COR-L47 (cell line): Measurements from ENCODE around the gene FLYWCH1.
A peak's percentile ranks its signal among the peaks of the same experiment; 100 is the strongest.

Experiments used
- DNase-seq: peaks from one replicate; lab custom pipeline; 2025; lab: John Stamatoyannopoulos, UW

Gene FLYWCH1, protein sequence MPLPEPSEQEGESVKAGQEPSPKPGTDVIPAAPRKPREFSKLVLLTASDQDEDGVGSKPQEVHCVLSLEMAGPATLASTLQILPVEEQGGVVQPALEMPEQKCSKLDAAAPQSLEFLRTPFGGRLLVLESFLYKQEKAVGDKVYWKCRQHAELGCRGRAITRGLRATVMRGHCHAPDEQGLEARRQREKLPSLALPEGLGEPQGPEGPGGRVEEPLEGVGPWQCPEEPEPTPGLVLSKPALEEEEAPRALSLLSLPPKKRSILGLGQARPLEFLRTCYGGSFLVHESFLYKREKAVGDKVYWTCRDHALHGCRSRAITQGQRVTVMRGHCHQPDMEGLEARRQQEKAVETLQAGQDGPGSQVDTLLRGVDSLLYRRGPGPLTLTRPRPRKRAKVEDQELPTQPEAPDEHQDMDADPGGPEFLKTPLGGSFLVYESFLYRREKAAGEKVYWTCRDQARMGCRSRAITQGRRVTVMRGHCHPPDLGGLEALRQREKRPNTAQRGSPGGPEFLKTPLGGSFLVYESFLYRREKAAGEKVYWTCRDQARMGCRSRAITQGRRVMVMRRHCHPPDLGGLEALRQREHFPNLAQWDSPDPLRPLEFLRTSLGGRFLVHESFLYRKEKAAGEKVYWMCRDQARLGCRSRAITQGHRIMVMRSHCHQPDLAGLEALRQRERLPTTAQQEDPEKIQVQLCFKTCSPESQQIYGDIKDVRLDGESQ

GRCh38 chr16:2911638-2912329 is at the start of gene FLYWCH1:
TSS of gene FLYWCH1 (plus strand) at chr16:2911931. CDS start at chr16:2929686, 17,755 bp downstream.
- DNase-seq, result peak; percentile 98

- DNase-seq, result no peak
Observed at GRCh38 chr16:2865651-2866050, 46.1 kb upstream of the FLYWCH1 start.

GRCh38 chr16:2866431-2866830 is 45.3 kb upstream of the FLYWCH1 start:
- no peak for DNase-seq

- DNase-seq, result no peak
Observed at GRCh38 chr16:2867661-2867986, 44.1 kb upstream of the FLYWCH1 start.

- peak; percentile 82 for DNase-seq
Observed at GRCh38 chr16:2867987-2868789, 43.5 kb upstream of the FLYWCH1 start.

DNA sequence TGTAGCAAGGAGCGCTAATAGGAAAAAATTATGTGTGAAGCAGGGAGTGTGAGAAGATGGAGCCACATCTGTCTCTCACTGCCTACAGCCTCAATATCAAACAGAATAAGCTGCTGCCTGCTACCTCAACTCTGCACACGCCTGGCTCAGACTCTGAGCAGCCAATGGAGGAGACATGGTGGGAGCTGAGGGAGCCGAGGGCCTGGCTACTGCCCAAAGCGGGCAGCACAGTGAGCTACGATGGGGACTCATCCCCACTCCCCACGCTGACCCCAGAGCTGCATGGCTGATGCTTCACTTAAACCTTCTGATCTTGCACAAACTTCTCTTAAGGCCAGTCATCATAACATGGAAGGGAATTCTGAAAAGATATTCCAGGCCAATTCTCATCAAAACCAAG is 39.8 kb upstream of the FLYWCH1 start:
- DNase-seq, result no peak

DNA sequence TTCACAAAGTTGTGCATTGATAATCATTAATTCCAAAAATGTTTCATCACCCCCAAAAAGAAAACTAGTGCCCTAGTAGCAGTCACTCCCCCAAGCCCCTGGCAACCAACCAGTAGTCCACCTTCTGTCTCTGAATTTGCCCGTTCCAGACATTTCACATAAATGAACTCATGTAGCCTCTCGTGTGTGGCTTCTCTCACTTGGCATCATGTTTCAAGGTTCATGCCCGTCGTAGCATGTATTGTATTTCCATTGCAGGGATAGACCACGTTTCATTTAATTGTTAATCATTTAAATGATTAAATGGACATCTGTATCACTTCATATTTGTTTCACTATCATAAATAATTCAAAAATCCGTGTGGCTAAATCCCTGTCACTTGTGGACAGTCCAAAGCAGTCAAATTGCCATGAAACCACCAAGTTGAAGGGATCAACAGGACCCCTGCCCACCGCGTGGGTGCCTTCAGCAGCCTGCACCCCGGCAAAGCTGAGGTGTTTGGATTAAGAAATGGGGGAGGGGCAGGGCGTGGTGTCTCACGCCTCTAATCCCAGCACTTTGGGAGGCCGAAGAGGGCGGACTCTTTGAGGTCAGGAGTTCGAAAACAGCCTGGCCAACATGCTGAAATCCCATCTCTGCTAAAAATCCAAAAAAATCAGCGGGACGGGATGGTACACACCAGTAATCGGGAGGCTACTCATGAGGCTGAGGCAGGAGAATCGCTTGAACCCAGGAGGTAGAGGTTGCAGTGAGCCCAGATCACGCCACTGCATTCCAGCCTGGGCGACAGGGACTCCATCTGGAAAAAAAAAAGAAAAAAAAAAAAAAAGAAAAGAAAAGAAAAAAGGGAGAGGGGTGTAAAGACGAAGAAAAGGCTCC is 37.5 kb upstream of the FLYWCH1 start:
- DNase-seq, result no peak

GRCh38 chr16:2874912-2875362 is 36.8 kb upstream of the FLYWCH1 start:
- DNase-seq, result peak; percentile 58

DNA sequence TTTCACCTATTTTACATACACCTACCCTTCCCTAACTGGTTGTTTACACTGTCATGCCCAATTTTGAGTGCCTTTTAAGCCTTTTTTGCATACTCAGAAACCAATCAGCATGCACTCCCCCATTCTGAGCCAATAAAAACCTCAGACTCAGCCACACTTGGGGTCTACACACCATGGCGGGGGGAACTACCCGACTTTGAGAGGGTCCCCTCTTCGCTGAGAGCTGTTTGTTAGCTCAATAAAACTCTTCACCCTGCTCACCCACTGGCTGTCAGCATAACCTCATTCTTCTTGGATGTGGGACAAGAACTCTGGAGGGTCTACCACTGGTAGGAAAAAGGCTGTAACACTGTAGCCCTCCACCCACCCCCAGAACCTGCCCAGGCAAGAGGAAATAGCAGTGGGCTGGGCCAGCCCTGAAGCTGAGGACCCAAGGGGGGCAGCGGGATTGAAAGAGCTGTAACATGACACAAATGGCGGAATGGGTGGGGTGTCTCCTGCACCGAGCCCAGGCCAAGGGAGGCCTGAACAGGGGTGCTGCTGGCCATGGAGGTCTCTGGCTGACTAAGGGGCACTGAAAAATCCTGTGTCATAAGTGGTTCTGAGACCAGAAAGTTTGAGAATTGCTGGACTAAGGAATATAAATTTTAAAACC is 31.8 kb upstream of the FLYWCH1 start:
- DNase-seq, result no peak

DNA sequence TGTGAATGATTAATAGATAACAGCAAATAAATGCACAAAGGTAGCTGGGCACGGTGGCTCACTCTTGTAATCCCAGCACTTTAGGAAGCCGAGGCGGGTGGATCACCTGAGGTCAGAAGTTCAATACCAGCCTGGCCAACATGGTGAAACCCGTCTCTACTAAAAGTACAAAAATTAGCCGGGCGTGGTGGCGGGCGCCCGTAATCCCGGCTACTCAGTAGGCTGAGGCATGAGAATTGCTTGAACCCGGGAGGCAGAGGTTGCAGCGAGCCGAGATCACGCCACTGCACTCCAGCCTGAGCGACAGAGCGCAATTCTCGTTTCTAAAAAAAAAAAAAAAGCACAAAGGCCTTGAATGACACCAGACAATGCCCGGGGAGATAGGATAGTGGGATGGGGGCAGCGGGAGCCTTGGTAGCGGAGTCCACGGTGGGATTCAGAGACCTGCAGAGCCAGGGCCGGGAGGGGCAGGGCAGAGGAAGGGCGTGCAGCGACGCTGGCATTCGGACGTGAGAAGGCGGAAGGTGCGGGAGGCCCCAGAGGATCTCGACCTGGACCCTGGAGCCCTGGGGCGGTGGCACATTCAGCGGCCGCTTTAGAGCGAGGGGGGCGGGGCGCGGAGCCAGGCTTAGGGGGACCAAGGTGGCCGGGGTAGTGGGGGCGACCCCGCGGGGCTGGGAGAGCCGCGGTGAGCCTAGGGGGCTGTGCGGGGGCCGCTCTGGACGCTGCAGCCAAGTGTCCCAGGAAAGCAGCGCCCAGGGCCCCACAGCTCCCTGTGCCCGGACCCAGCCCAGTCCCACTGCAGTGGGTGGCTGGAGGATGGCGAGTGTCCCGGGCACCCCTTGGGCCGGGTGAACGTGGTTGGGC is 29.7 kb upstream of the FLYWCH1 start:
- no peak for DNase-seq

- DNase-seq, result peak; percentile 97
Observed at GRCh38 chr16:2882650-2883457, 28.9 kb upstream of the FLYWCH1 start, which contains the start of gene FLYWCH2. TSS of gene FLYWCH2 (plus strand) at chr16:2883215. CDS start at chr16:2896450, 13,235 bp downstream.

- no peak for DNase-seq
Observed at GRCh38 chr16:2883458-2883908, 28.2 kb upstream of the FLYWCH1 start.

GRCh38 chr16:2884041-2884451 is 27.7 kb upstream of the FLYWCH1 start:
- DNase-seq, result no peak

- no peak for DNase-seq
Observed at GRCh38 chr16:2894231-2894630, 17.5 kb upstream of the FLYWCH1 start.

DNA sequence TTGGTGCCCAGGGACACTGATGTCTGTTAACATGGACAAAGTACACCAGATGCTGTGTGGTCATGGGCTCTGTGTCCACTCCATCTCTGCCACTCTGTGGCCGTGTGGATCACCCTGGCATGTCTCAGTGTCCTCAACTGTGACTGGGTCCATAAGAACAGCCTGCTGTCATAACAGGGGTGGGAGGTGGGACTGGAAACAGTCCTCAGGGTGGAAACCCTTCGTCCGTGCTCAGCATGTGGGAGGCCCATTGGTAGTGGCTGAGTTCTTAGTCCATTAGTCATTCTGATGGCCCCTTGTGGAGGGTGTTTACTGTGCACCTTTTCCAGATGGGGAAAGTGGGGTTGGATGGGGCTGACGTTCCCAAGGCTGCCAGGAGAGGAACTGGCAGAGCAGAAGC is 15.9 kb upstream of the FLYWCH1 start:
- DNase-seq, result no peak

- no peak for DNase-seq
Observed at GRCh38 chr16:2896480-2897010, 15.2 kb upstream of the FLYWCH1 start.

DNA sequence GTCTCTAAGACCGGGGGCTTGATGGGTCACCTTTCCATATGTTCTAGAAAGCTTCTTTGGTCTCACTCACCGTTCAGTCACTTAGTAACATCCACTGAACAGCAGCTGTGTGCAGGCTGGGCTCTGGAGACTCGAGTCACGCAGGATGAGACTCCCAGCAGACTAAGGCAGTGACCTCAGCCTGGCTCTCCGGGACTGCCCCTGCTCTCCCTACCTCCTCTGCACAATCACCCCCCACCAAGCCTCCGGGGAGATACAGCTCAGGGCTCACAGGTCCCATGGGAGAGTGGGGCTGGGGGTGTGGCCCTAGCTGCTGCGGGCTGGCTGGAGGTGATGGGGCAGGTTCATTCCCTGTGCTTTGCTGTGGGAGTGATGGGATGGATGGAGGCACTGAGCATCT is 14.6 kb upstream of the FLYWCH1 start:
- no peak for DNase-seq
